GM12878 (cell line): ENCODE results near the gene TSEN54. TPM values are rescaled to one million over a fixed set of nuclear protein-coding genes. Genes with fewer than 3 reads are reported as not detected.

ENCODE experiments used
- BRCA1 ChIP-seq: IDR thresholded peaks from 2 replicates; pipeline ENCODE4 v1.6.1; 2011; ENCODE audit warnings: low read depth, low read length, improper control_type of control experiment
- ETV6 ChIP-seq, 2 experiments: fragments of 450-650 bp in 1 of 2; IDR thresholded peaks in 1 of 2; conservative IDR thresholded peaks in 1 of 2; 2 replicates each; pipeline ENCODE4 v1.6.1; 2014; ENCODE audit warnings: antibody characterized with exemption in 1 of 2, borderline replicate concordance in 1 of 2, low read depth in 1 of 2, mild to moderate bottlenecking in 1 of 2, moderate library complexity in 1 of 2
- HCFC1 ChIP-seq: fragments of 150-350 bp; IDR thresholded peaks from 2 replicates; pipeline ENCODE4 v1.6.1; 2014; ENCODE audit warnings: low read length
- KLF5 ChIP-seq: fragments of 450-650 bp; IDR thresholded peaks from 2 replicates; pipeline ENCODE4 v1.6.1; 2014; ENCODE audit warnings: mild to moderate bottlenecking; ENCODE audit not compliant: partially characterized antibody
- RAD21 ChIP-seq: IDR thresholded peaks from 2 replicates; pipeline ENCODE4 v1.6.1; 2011; ENCODE audit warnings: mild to moderate bottlenecking, low read depth, low read length, moderate library complexity; ENCODE audit not compliant: insufficient read depth
- ZNF622 ChIP-seq: fragments of 450-650 bp; IDR thresholded peaks from 2 replicates; pipeline ENCODE4 v1.6.1; 2017; ENCODE audit warnings: mild to moderate bottlenecking, inconsistent platforms
- polyA plus RNA-seq, 11 experiments: library from polyadenylated mRNA; depleted of rRNA in 4 of 11; unstranded in 6 of 11; stranded (reverse) in 5 of 11; fragments of >200 nt; fragmentation: Nextera tagmentation in 4 of 11; fragmentation: Illumina TruSeq in 1 of 11; extraction: Ambion mirVana in 4 of 11; extraction: Trizol in 1 of 11; gene quantifications; 1 replicate in 1 of 11; 2 replicates in 10 of 11; pipeline versions ENCODE4 v1.2.1 to v1.2.3, GENCODE V29; 2011 to 2016; ENCODE audit warnings: inconsistent platforms in 2 of 11, missing spikeins in 2 of 11, low read depth in 1 of 11
- total RNA-seq, 4 experiments: library from RNA; depleted of rRNA in 3 of 4; stranded (reverse); fragments of >200 nt in 3 of 4; fragmentation: Illumina TruSeq in 1 of 4; extraction: Trizol in 1 of 4; gene quantifications; 2 replicates each; pipeline versions ENCODE4 v1.2.1 to v1.2.3, GENCODE V29; 2013 to 2021
- TF ChIP-seq, protein P1 (sequence below): fragments of 450-650 bp; IDR thresholded peaks from 2 replicates; pipeline ENCODE4 v1.6.1; 2016; ENCODE audit warnings: mild to moderate bottlenecking
- TF ChIP-seq, protein P2 (sequence below): fragments of 450-650 bp; formaldehyde crosslinking; IDR thresholded peaks from 2 replicates; pipeline ENCODE4 v1.4.0; 2020; ENCODE audit warnings: mild to moderate bottlenecking, moderate library complexity

TSEN54 gene
- total and polyA plus RNA-seq, 10 of the 15 experiments (the other 5 are each of a cell fraction or from before 2014, with no cell fraction given) = 7.1 to 48.0 (median 41.1) TPM

DNA sequence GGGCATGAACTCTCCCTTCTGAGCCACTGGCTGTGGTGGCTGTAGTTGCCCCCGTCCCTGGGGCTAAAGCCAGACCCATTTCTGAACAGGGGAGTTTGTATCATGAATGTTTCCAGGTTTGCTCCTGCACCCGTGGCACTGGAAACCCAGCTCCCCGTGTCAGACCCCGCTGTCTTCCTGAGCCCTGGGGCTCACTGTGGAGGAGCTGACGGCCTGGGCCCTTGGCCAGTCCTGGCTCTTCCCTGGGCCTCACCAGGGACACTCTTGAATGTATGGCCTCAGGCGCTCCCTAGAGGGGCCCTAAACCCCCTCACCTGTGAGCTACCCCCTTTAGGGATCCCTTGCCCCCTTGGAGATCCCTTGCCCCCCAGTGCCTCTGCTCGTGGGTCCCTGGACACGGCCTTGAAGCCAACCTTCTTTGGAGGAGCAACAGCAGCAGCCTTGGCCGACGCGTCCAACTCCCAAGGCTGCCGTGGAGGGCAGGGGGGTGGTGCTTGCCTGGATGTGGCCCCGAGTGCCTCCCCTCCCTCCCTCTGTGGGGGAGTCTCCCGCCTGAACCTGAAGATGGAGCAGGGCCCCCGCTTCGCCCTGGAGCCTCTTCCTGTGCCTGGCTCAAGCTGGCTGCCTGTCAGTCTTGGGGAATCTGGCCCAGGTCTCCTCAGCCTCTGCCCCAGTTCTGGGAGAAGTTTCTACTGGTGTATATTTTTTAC, 16.9 kb upstream of the TSEN54 start (continued):
- no peak for TF ChIP-seq KLF5
- no peak for TF ChIP-seq HCFC1
- TF ChIP-seq, protein P1, sequence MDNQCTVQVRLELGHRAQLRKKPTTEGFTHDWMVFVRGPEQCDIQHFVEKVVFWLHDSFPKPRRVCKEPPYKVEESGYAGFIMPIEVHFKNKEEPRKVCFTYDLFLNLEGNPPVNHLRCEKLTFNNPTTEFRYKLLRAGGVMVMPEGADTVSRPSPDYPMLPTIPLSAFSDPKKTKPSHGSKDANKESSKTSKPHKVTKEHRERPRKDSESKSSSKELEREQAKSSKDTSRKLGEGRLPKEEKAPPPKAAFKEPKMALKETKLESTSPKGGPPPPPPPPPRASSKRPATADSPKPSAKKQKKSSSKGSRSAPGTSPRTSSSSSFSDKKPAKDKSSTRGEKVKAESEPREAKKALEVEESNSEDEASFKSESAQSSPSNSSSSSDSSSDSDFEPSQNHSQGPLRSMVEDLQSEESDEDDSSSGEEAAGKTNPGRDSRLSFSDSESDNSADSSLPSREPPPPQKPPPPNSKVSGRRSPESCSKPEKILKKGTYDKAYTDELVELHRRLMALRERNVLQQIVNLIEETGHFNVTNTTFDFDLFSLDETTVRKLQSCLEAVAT = no peak
- TF ChIP-seq, protein P2, sequence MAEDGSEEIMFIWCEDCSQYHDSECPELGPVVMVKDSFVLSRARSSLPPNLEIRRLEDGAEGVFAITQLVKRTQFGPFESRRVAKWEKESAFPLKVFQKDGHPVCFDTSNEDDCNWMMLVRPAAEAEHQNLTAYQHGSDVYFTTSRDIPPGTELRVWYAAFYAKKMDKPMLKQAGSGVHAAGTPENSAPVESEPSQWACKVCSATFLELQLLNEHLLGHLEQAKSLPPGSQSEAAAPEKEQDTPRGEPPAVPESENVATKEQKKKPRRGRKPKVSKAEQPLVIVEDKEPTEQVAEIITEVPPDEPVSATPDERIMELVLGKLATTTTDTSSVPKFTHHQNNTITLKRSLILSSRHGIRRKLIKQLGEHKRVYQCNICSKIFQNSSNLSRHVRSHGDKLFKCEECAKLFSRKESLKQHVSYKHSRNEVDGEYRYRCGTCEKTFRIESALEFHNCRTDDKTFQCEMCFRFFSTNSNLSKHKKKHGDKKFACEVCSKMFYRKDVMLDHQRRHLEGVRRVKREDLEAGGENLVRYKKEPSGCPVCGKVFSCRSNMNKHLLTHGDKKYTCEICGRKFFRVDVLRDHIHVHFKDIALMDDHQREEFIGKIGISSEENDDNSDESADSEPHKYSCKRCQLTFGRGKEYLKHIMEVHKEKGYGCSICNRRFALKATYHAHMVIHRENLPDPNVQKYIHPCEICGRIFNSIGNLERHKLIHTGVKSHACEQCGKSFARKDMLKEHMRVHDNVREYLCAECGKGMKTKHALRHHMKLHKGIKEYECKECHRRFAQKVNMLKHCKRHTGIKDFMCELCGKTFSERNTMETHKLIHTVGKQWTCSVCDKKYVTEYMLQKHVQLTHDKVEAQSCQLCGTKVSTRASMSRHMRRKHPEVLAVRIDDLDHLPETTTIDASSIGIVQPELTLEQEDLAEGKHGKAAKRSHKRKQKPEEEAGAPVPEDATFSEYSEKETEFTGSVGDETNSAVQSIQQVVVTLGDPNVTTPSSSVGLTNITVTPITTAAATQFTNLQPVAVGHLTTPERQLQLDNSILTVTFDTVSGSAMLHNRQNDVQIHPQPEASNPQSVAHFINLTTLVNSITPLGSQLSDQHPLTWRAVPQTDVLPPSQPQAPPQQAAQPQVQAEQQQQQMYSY (CRISPR knock-in tag) = no peak
- TF ChIP-seq ETV6 (conservative IDR thresholded peaks at IDR 0.05 in 1 of 2, IDR thresholded peaks at IDR 0.05 in 1 of 2; ENCODE audit: borderline replicate concordance in 1 of 2, low read depth in 1 of 2) = no peak
- no peak for TF ChIP-seq ZNF622
- no peak for TF ChIP-seq RAD21
- no peak for TF ChIP-seq BRCA1
